ENCODE data around the gene SMC6. TPM values are rescaled to one million over a fixed set of nuclear protein-coding genes. Genes with fewer than 3 reads are reported as not detected.

SMC6 gene
- total and polyA plus RNA-seq, 8 donors, result 3.3 to 67.4 (median 13.4) TPM

DNA sequence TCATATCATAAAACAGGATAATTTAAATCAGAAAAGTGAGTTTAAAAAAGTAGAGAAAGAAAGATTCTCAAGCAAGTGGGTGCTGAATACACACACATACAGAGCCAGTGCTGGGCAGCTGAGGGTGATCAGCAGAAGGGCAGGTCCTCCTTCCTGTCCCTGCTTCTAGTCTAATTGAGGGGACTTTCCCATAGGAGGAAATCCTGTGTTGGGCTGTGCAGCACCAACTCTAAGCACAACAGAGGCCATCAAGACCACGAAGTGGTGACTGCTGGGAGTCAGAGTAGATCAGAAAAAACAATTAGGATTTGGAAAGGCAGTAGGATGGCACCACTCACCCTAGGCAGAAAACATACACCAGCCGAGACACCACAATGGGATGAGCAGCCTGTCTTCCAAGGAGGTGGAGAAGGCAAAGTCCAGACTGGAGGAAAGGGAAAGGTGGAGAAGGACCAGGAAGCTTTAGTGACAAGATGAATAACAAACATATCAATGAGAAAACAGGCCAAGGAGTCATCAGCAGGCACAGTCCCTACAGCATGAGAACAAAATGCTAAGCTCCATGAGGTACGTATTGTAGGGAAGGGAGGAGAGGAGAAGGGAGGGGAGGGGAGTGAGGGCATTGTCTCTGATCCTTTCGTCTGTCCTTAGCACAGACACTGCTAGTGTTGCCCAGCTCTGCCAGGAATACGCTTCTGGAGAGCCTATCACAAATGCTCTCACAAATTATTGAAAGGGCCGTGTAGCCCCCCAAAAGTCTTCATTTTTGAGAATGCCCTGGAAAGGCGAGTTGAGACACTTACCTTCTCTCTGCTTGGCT lies 45.9 kb upstream of the SMC6 start:
- DNase-seq, result no peak
- H3K4me3 ChIP-seq, result no peak overlapping the region
- no peaks in the 10 kb centered on the region for H3K36me3 ChIP-seq
- 61 to 70% (median 65%) methylated on average over 7 of the region's 7 CpGs for WGBS, 5 donors
- TF ChIP-seq EP300 (IDR thresholded peaks at IDR 0.05), result no peak
- TF ChIP-seq POLR2AphosphoS5 (IDR thresholded peaks at IDR 0.05), result no peak
- TF ChIP-seq POLR2A (IDR thresholded peaks at IDR 0.05), result no peak
- TF ChIP-seq, protein P1, sequence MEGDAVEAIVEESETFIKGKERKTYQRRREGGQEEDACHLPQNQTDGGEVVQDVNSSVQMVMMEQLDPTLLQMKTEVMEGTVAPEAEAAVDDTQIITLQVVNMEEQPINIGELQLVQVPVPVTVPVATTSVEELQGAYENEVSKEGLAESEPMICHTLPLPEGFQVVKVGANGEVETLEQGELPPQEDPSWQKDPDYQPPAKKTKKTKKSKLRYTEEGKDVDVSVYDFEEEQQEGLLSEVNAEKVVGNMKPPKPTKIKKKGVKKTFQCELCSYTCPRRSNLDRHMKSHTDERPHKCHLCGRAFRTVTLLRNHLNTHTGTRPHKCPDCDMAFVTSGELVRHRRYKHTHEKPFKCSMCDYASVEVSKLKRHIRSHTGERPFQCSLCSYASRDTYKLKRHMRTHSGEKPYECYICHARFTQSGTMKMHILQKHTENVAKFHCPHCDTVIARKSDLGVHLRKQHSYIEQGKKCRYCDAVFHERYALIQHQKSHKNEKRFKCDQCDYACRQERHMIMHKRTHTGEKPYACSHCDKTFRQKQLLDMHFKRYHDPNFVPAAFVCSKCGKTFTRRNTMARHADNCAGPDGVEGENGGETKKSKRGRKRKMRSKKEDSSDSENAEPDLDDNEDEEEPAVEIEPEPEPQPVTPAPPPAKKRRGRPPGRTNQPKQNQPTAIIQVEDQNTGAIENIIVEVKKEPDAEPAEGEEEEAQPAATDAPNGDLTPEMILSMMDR (IDR thresholded peaks at IDR 0.05), result no peak
- intact Hi-C loops (cut with DNase I; ENCODE audit: low total_unique reads), result no loop called here
- H3K9me3 ChIP-seq, result no peaks in the 10 kb centered on the region
- H3K27ac ChIP-seq, result no peak overlapping the region
- H3K4me1 ChIP-seq, result no peaks in the 10 kb centered on the region
- no peaks in the 10 kb centered on the region for H3K27me3 ChIP-seq

GRCh38 chr2:17798338-17798737 lies 44.7 kb upstream of the SMC6 start:
- 84 to 88% (median 86%) methylated on average over 4 of the region's 4 CpGs for WGBS, 5 donors
- no peaks in the 10 kb centered on the region for H3K36me3 ChIP-seq
- no peak for DNase-seq
- no peaks in the 10 kb centered on the region for H3K4me1 ChIP-seq
- H3K27me3 ChIP-seq, result no peaks in the 10 kb centered on the region
- no peaks in the 10 kb centered on the region for H3K9me3 ChIP-seq
- H3K27ac ChIP-seq, result no peak overlapping the region
- no peak overlapping the region for H3K4me3 ChIP-seq
- TF ChIP-seq POLR2AphosphoS5 (IDR thresholded peaks at IDR 0.05), result no peak
- no peak for TF ChIP-seq POLR2A (IDR thresholded peaks at IDR 0.05)
- TF ChIP-seq, protein P1 (IDR thresholded peaks at IDR 0.05), result no peak
- no peak for TF ChIP-seq EP300 (IDR thresholded peaks at IDR 0.05)
- intact Hi-C loops (cut with DNase I; ENCODE audit: low total_unique reads), result no loop called here

GRCh38 chr2:17795309-17795708 lies 41.7 kb upstream of the SMC6 start:
- no peak overlapping the region for H3K4me3 ChIP-seq
- no peaks in the 10 kb centered on the region for H3K9me3 ChIP-seq
- H3K27ac ChIP-seq, result no peak overlapping the region
- WGBS, 5 donors, result 81 to 88% (median 86%) methylated on average over 5 of the region's 5 CpGs
- TF ChIP-seq POLR2A (IDR thresholded peaks at IDR 0.05) (no peak), EP300 (IDR thresholded peaks at IDR 0.05) (no peak), POLR2AphosphoS5 (IDR thresholded peaks at IDR 0.05) (no peak)
- TF ChIP-seq, protein P1 (IDR thresholded peaks at IDR 0.05), result no peak
- DNase-seq, result no peak
- no peaks in the 10 kb centered on the region for H3K27me3 ChIP-seq
- peaks cover 0 to 10% (median 2%) of the 10 kb centered on the region in 4 donors for H3K4me1 ChIP-seq
- intact Hi-C loops (cut with DNase I; ENCODE audit: low total_unique reads), result no loop called here
- no peaks in the 10 kb centered on the region for H3K36me3 ChIP-seq

DNA sequence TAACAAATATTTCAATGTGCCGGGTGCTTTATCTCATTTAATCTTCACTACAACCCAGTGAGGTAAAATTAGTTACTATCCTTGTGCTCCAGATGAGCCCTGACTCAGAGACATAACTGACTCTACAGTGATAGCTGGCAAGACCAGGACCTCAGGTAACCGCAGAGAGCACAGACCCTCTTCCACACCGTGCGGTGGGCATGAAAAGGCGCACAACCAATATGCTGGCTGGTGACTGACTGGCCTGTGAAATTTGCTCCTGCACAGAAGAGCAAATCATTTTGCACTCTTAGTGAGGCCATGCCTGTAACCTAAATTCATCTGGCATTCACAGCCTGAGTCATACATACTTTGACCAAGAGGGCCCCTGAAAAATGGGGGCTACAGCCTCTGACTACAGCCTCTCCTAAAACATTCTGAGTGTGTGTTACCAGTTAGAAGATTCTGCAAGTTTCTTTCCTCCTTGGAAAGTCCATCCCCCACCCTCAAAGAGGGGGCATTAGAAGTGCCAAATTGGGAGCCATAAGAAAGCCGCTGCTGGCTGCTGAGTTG lies 40.3 kb upstream of the SMC6 start:
- Histone ChIP-seq H3K27me3 (peaks cover 0 to 4% (median 0%) of the 10 kb centered on the region in 3 donors), H3K27ac (no peak overlapping the region), H3K9me3 (no peaks in the 10 kb centered on the region), H3K4me1 (peaks cover 0 to 10% (median 2%) of the 10 kb centered on the region in 4 donors), H3K4me3 (no peak overlapping the region), H3K36me3 (no peaks in the 10 kb centered on the region)
- WGBS, 5 donors, result 72 to 82% (median 81%) methylated on average over 6 of the region's 6 CpGs
- DNase-seq, result no peak
- intact Hi-C loops (cut with DNase I; ENCODE audit: low total_unique reads), result no loop called here
- TF ChIP-seq, protein P1 (IDR thresholded peaks at IDR 0.05), result no peak
- TF ChIP-seq POLR2AphosphoS5 (IDR thresholded peaks at IDR 0.05), result no peak
- no peak for TF ChIP-seq EP300 (IDR thresholded peaks at IDR 0.05)
- TF ChIP-seq POLR2A (IDR thresholded peaks at IDR 0.05), result no peak
